Skin epidermis (tissue), 12 donors: Measurements from ENCODE around the gene TBC1D12.
A peak's percentile ranks its signal among the peaks of the same experiment; 100 is the strongest.
"Not testable (repeated sequence)": the region's sequence is repeated elsewhere in the genome, so short reads cannot be mapped to it uniquely, and the experiment has no call there.

Experiments used
- H3K27ac ChIP-seq, 21 experiments: fragments of 200-600 bp; sonication (generic) in 11 of 21; one replicate each; pipeline ENCODE4 v1.5.0; 2020; ENCODE audit warnings: mild to moderate bottlenecking in 3 of 21, inconsistent platforms in 2 of 21, moderate library complexity in 2 of 21
- H3K4me3 ChIP-seq, 7 experiments: fragments of 200-600 bp; sonication (generic) in 2 of 7; one replicate each; pipeline ENCODE4 v1.5.0; 2020; ENCODE audit warnings: inconsistent platforms in 2 of 7, mild to moderate bottlenecking in 2 of 7, moderate library complexity in 1 of 7

Gene TBC1D12

GRCh38 chr10:94521276-94522250 is 119.2 kb downstream of the TBC1D12 start:
- H3K4me3 ChIP-seq: no peak overlapping the region
- no peak overlapping the region for H3K27ac ChIP-seq

- no peak overlapping the region for H3K27ac ChIP-seq
- H3K4me3 ChIP-seq: no peak overlapping the region
Measured at GRCh38 chr10:94524146-94524545, 121.8 kb downstream of the TBC1D12 start.

- Histone ChIP-seq H3K4me3 (no peak overlapping the region), H3K27ac (no peak overlapping the region)
Measured at GRCh38 chr10:94524711-94525110, 122.4 kb downstream of the TBC1D12 start.

GRCh38 chr10:94531550-94531949 is 129.2 kb downstream of the TBC1D12 start:
- not testable (repeated sequence) for H3K4me3 ChIP-seq, H3K27ac ChIP-seq

GRCh38 chr10:94533027-94533426 is 130.7 kb downstream of the TBC1D12 start:
- H3K27ac ChIP-seq: no peak overlapping the region
- H3K4me3 ChIP-seq: no peak overlapping the region

- H3K27ac ChIP-seq, H3K4me3 ChIP-seq: not testable (repeated sequence)
Measured at GRCh38 chr10:94542282-94542681, 139.9 kb downstream of the TBC1D12 start.

GRCh38 chr10:94545391-94546048 is 143.2 kb downstream of the TBC1D12 start, which contains the start of gene HELLS:
TSS of gene HELLS (plus strand) at chr10:94545788. CDS start at chr10:94545922, 134 bp downstream.
- Histone ChIP-seq H3K4me3 (peak within 1 kb of the TSS; percentile 67 to 93 (median 82)), H3K27ac (peak within 1 kb of the TSS in 20 of 21 experiments; percentile 25 to 82 (median 76))

DNA sequence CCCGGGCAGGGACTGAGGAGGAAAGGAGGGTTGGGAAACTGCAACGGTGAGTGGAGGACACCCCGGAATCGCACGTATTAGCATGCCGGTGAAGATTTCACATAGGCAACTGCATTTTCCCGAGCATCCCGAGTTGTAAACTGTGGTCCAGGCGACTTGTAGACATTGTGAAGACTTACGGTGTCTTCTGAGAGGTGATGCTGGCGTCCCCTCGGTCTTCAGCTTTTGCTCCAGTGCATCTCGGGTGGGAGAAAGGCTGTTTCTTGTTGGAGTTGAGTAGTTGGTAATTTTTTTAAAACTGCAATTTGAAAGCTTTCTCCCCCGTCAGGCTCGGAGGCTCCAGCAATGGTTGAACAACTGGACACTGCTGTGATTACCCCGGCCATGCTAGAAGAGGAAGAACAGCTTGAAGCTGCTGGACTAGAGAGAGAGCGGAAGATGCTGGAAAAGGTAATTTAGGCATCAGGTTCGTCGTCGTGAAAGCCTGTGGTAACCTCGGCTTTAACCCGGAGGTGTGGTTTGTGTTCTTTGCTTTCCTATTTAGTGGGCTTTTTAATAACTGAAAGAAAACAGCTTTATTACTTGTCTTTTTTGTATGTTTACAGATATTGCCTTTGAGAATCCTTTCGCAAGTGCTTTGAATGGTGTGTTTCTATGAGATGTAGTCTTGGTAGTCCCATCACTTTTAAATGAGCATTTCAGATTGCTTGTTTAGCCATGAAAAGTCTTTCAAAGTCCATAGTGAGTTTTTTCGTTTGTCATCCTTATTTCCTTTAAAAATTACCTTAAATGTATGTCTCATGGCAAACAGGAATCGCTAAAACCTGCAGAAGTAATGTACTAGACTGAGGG is 143.9 kb downstream of the TBC1D12 start:
- H3K27ac ChIP-seq: peak overlapping the region in 18 of 21 experiments; percentile 55 to 82 (median 76)

DNA sequence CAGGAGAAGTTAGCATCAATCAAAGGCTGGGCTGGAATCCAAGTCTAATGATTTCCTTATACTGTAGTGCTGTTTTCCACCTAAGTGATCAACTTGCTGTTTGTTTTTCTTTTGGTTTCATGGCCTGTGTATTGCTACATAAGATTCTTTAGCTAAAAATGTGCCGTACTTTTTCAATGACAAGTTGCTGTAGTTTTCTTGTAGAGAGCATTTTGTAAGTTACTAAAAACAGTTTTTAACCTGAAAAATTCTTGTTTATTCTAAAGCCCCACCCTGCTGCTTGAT is 144.5 kb downstream of the TBC1D12 start:
- H3K4me3 ChIP-seq: peak overlapping the region in 3 of 7 experiments; percentile 67 to 87 (median 82)
- peak overlapping the region in 2 of 21 experiments; percentile 74 to 80 for H3K27ac ChIP-seq

More for the DNA sequence above, 143.9 kb downstream of the TBC1D12 start:
- H3K4me3 ChIP-seq: peak overlapping the region; percentile 67 to 93 (median 82)

DNA sequence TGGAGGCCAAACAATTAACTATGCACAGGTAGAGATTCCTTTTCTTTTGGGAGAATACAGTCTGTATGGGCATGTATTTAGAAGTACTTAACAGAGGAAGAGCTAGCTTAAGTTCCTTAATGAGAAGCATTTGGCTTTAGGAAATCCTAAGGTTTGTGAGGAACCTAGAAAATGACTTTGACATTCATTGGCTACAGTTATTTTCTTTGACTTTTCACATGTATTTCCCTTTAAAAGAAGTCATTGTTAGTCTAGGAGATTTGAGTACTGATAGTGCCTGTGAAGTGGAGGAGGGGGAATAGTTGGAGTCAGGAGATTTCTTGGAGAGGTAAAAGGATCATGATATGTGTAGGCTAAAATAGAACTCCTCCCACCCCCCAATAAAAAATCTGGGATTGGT is 146.9 kb downstream of the TBC1D12 start:
- H3K4me3 ChIP-seq: no peak overlapping the region

GRCh38 chr10:94567714-94568307 is 165.5 kb downstream of the TBC1D12 start:
- not testable (repeated sequence) for H3K4me3 ChIP-seq, H3K27ac ChIP-seq

More for the DNA sequence above, 146.9 kb downstream of the TBC1D12 start:
- no peak overlapping the region for H3K27ac ChIP-seq

DNA sequence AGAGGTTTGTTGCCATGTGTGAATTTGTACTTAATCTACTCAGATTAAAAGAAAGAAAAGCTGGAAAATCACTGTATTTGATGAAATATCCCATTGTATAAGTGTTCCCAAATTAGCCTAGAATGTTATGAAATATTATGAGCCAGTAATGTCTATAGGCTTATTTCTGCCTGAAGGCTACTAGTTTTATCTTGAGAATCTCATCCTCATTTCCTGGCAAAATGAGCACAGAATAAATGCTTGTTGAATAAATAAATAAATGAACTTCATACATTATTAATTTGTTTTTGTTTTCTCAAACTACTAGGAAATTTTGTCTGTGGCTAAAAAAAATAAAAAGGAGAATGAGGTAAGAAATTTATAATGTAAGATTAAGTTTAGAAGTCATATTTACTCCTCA is 168.7 kb downstream of the TBC1D12 start:
- H3K27ac ChIP-seq: no peak overlapping the region
- H3K4me3 ChIP-seq: no peak overlapping the region

GRCh38 chr10:94571528-94571927 is 169.2 kb downstream of the TBC1D12 start:
- no peak overlapping the region for H3K4me3 ChIP-seq
- H3K27ac ChIP-seq: no peak overlapping the region

- Histone ChIP-seq H3K27ac (no peak overlapping the region), H3K4me3 (no peak overlapping the region)
Measured at GRCh38 chr10:94578790-94579189, 176.4 kb downstream of the TBC1D12 start.

DNA sequence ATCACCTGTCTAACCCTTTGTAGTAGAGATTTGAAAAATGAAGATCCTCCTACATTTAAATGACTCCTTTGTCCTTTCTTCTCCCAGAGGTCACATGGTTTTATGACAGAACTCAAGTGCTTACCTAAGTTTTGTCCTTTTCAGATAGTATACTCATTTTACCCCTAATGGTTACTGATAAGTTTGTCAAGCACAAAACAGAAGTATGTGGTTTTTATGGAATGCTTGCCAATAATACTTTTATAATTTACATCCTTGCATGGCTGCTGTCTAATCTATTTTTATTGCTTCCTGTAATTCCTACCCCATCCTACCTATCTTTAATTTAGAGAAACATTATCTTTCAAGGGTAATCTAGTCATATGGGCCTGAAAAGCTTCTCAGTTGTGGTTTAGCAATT is 180.8 kb downstream of the TBC1D12 start:
- no peak overlapping the region for H3K4me3 ChIP-seq
- H3K27ac ChIP-seq: no peak overlapping the region
